Thyroid gland (tissue), 4 donors: ENCODE data around the gene DDX18.

Source experiments
- POLR2A ChIP-seq, 2 donors: fragments of 450-650 bp; IDR thresholded peaks; one replicate each; pipeline ENCODE4 v1.6.1; 2017; ENCODE audit warnings: antibody characterized with exemption in 2 of 2, mild to moderate bottlenecking in 2 of 2, moderate library complexity in 1 of 2
- TF ChIP-seq, protein P1 (sequence below), 6 experiments: fragments of 200-600 bp in 3 of 6; fragments of 450-650 bp in 3 of 6; sonication (generic) in 3 of 6; IDR thresholded peaks; one replicate each; pipeline ENCODE4 v1.5.1; 2016 to 2019; ENCODE audit warnings: antibody characterized with exemption in 6 of 6, mild to moderate bottlenecking in 2 of 6, inconsistent platforms in 1 of 6, moderate library complexity in 1 of 6

DNA sequence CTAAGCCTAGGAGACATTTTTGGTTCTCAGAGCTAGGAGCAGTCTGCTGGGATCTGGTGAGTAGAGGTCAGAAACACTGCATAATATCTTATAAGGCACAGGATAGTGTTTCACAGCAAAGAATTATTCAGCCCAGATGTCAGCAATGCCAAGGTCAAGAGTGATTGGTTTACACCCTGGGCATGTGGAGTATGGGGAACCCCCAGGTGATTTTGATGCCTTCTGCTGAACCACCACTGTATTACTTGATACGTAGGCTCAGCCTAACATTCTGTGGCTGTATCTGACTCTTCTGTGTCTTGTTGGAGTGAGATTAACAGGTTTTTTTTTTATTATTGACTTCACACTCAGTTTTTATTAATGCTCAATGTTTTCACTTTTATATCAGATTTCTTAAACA is 6.0 kb downstream of the DDX18 start:
- TF ChIP-seq, protein P1, sequence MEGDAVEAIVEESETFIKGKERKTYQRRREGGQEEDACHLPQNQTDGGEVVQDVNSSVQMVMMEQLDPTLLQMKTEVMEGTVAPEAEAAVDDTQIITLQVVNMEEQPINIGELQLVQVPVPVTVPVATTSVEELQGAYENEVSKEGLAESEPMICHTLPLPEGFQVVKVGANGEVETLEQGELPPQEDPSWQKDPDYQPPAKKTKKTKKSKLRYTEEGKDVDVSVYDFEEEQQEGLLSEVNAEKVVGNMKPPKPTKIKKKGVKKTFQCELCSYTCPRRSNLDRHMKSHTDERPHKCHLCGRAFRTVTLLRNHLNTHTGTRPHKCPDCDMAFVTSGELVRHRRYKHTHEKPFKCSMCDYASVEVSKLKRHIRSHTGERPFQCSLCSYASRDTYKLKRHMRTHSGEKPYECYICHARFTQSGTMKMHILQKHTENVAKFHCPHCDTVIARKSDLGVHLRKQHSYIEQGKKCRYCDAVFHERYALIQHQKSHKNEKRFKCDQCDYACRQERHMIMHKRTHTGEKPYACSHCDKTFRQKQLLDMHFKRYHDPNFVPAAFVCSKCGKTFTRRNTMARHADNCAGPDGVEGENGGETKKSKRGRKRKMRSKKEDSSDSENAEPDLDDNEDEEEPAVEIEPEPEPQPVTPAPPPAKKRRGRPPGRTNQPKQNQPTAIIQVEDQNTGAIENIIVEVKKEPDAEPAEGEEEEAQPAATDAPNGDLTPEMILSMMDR (IDR thresholded peaks at IDR 0.05): no peak
- no peak for TF ChIP-seq POLR2A (IDR thresholded peaks at IDR 0.05)
